ENCODE measurements around the gene SUN3.

DNA sequence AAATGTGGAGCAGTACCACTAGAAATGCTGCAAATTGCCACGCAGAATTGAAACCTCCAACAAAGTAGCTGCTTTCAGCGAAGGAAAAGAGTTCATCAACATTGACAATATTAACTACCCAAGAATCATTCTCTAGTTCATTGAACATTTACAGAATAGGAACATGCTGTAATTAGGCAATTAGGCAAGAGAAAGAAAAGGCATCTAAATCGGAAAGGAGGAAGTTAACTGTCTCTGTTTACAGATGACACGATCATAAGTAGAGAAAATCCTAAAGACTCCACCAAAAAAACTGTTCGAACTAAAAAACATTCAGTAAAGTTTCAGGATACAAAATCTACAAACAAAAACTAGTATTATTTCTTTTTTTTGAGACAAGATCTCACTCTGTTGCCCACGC, 71.8 kb downstream of the SUN3 start:
- TF ChIP-seq POLR2A (conservative IDR thresholded peaks at IDR 0.05) (no peak), MNT (conservative IDR thresholded peaks at IDR 0.05) (no peak)
